ENCODE data around the gene REEP5. TPM values are rescaled to one million over a fixed set of nuclear protein-coding genes. Genes with fewer than 3 reads are reported as not detected.

Gene REEP5
- total RNA-seq, 1 experiment from 2014 or later = 26.9 TPM

DNA sequence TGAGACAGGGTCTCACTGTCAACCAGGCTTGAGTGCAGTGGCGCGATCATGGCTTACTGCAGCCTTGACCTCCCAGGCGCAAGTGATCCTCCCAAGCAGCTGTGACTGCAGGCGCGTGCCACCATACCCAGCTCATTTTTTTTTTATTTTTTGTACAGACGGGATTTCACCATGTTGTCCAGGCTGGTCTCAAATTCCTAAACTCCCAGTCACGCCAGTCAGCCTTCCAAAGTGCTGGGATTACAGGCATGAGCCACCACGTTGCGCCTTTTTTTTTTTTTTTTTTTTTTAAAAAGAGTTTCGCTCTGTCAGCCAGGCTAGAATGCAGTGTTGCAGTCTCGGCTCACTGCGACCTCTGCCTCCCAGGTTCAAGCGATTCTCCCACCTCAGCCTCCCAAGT is 88.1 kb downstream of the REEP5 start:
- no peak for DNase-seq (ENCODE audit: low read depth)

DNA sequence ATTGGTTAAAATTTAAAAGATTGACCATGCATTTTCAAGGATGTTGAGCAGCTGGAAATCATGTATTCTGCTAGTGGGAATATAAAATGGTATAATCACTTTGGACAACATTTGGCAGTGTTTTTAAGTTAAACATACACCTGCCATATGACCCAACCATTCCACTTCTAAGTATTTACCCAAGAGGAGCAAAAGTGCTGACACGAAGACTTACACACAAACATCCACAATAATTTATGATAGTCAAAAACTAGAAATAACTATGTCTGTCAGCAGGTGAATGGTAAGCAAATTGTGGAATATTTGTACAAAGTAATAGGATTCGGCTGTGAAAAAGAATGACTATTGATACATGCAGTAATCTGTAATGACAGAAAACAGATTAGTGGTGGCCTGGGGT is 91.6 kb downstream of the REEP5 start:
- no peak for DNase-seq (ENCODE audit: low read depth)

Other genes with a start within 250 kb of the REEP5 start
- gene APC, start 184.3 kb downstream of the REEP5 start, total RNA-seq (2014; rRNA removed; shearing (Covaris generic)) = 24.2 and 31.8 TPM in 2 replicates
- 141 and 185 TPM in 2 replicates for gene SRP19, start 60.9 kb downstream of the REEP5 start, total RNA-seq (2014; rRNA removed; shearing (Covaris generic))
- 31.8 and 39.3 TPM in 2 replicates for gene DCP2, start 54.6 kb upstream of the REEP5 start, total RNA-seq (2014; rRNA removed; shearing (Covaris generic))

All from Daoy (cell line).